Gastroesophageal sphincter (tissue), 4 donors: ENCODE data around the gene CATSPER4. TPM values are rescaled to one million over a fixed set of nuclear protein-coding genes. Genes with fewer than 3 reads are reported as not detected.

Experiments
- ATAC-seq: fragments of 150-250 bp; one replicate; pipeline ENCODE4 v1.9.1; 2016; ENCODE audit warnings: mild to moderate bottlenecking, moderate library complexity
- H3K27ac ChIP-seq, 4 donors: fragments of 200-600 bp; sonication (generic) in 3 of 4; 1 replicate in 3 of 4; 2 replicates in 1 of 4; pipeline ENCODE4 v1.5.1; 2016 to 2019
- H3K27me3 ChIP-seq: fragments of 200-600 bp; sonication (generic); one replicate; pipeline ENCODE4 v1.5.1; 2019
- H3K36me3 ChIP-seq, 2 donors: fragments of 200-600 bp; sonication (generic); one replicate each; pipeline ENCODE4 v1.5.1; 2019; ENCODE audit warnings: control low read depth in 1 of 2
- H3K4me1 ChIP-seq, 3 donors: fragments of 200-600 bp; sonication (generic); 1 replicate in 2 of 3; 2 replicates in 1 of 3; pipeline ENCODE4 v1.5.1; 2016 to 2019; ENCODE audit warnings: control low read depth in 2 of 3
- H3K4me3 ChIP-seq, 2 donors: fragments of 200-600 bp; sonication (generic); one replicate each; pipeline ENCODE4 v1.5.1; 2019; ENCODE audit warnings: mild to moderate bottlenecking in 1 of 2, moderate library complexity in 1 of 2
- H3K9me3 ChIP-seq, 3 donors: fragments of 200-600 bp; sonication (generic); one replicate each; pipeline ENCODE4 v1.5.1; 2017 to 2019; ENCODE audit warnings: control low read depth in 2 of 3
- EP300 ChIP-seq: sonication (generic); formaldehyde crosslinking; IDR thresholded peaks from one replicate; pipeline ENCODE4 v1.6.1; 2017; ENCODE audit warnings: antibody characterized with exemption, mild to moderate bottlenecking
- POLR2A ChIP-seq, 2 donors: fragments of 450-650 bp; IDR thresholded peaks; one replicate each; pipeline ENCODE4 v1.6.1; 2017; ENCODE audit warnings: antibody characterized with exemption in 2 of 2, mild to moderate bottlenecking in 2 of 2, moderate library complexity in 1 of 2
- POLR2AphosphoS5 ChIP-seq: sonication (generic); formaldehyde crosslinking; IDR thresholded peaks from one replicate; pipeline ENCODE4 v1.6.1; 2017; ENCODE audit warnings: antibody characterized with exemption
- WGBS, 2 donors: methylation state at CpG; one replicate each; pipeline ENCODE4 v1.1.5; 2018; ENCODE audit warnings: low coverage in 1 of 2; 5-methylcytosine and 5-hydroxymethylcytosine counted together
- total RNA-seq, 4 donors: library from RNA; depleted of rRNA; stranded (reverse); fragments of >200 nt; gene quantifications; one replicate each; pipeline ENCODE4 v1.1.0, GENCODE V29; 2016
- TF ChIP-seq, protein P1 (sequence below), 4 experiments: fragments of 200-600 bp in 2 of 4; fragments of 450-650 bp in 2 of 4; sonication (generic) in 1 of 4; IDR thresholded peaks; one replicate each; pipeline ENCODE4 v1.5.1; 2017 to 2019; ENCODE audit warnings: antibody characterized with exemption in 4 of 4, mild to moderate bottlenecking in 2 of 4, moderate library complexity in 2 of 4

CATSPER4 gene
- total RNA-seq, 4 donors from 2014 or later: not detected

GRCh38 chr1:26148887-26149286 lies 41.5 kb upstream of the CATSPER4 start:
- H3K36me3 ChIP-seq: no peaks in the 10 kb centered on the region
- no peaks in the 10 kb centered on the region for H3K9me3 ChIP-seq
- no peak for ATAC-seq
- peaks cover 40% of the 10 kb centered on the region for H3K27me3 ChIP-seq
- H3K4me3 ChIP-seq: no peak overlapping the region
- no peak overlapping the region for H3K27ac ChIP-seq
- peaks cover 0 to 8% (median 0%) of the 10 kb centered on the region in 3 donors for H3K4me1 ChIP-seq
- TF ChIP-seq POLR2A (IDR thresholded peaks at IDR 0.05) (no peak), POLR2AphosphoS5 (no peak), EP300 (no peak)
- TF ChIP-seq, protein P1, sequence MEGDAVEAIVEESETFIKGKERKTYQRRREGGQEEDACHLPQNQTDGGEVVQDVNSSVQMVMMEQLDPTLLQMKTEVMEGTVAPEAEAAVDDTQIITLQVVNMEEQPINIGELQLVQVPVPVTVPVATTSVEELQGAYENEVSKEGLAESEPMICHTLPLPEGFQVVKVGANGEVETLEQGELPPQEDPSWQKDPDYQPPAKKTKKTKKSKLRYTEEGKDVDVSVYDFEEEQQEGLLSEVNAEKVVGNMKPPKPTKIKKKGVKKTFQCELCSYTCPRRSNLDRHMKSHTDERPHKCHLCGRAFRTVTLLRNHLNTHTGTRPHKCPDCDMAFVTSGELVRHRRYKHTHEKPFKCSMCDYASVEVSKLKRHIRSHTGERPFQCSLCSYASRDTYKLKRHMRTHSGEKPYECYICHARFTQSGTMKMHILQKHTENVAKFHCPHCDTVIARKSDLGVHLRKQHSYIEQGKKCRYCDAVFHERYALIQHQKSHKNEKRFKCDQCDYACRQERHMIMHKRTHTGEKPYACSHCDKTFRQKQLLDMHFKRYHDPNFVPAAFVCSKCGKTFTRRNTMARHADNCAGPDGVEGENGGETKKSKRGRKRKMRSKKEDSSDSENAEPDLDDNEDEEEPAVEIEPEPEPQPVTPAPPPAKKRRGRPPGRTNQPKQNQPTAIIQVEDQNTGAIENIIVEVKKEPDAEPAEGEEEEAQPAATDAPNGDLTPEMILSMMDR (IDR thresholded peaks at IDR 0.05): no peak

DNA sequence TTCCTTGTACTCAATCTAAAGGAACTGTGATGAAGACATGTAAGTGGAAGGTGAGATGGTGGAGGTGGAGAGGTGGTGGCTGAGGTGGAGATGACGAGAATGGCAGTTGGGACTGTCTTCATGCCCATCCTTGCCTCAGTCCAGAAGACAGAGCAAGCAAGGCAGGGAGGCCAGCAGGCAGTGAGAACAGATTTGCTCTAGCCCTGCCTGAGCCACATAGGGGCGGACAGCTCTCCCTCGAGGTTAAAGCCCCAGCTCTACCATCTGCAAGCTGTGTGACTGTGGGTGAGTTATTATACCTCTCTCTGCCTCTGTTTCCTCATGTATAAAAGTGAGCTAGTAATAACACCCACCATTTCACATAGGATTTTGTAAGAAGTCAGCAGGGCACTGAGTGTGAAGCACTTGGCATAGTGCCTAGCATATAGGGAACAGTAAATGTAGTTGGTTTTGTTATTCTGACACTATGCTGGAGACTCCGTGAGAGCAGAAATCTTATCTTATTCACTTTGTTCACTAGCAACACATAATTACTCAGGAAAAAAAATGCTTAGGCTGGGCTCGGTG lies 36.4 kb upstream of the CATSPER4 start:
- no peak for ATAC-seq
- no peak overlapping the region for H3K4me3 ChIP-seq
- TF ChIP-seq POLR2A (IDR thresholded peaks at IDR 0.05): no peak
- TF ChIP-seq, protein P1 (IDR thresholded peaks at IDR 0.05): no peak
- TF ChIP-seq EP300: no peak
- TF ChIP-seq POLR2AphosphoS5: no peak
- no peaks in the 10 kb centered on the region for H3K4me1 ChIP-seq
- peaks cover 68% of the 10 kb centered on the region for H3K27me3 ChIP-seq
- WGBS, 2 donors: 63 to 67% methylated on average over 3 of the region's 5 CpGs
- H3K9me3 ChIP-seq: no peaks in the 10 kb centered on the region
- no peaks in the 10 kb centered on the region for H3K36me3 ChIP-seq
- no peak overlapping the region for H3K27ac ChIP-seq

DNA sequence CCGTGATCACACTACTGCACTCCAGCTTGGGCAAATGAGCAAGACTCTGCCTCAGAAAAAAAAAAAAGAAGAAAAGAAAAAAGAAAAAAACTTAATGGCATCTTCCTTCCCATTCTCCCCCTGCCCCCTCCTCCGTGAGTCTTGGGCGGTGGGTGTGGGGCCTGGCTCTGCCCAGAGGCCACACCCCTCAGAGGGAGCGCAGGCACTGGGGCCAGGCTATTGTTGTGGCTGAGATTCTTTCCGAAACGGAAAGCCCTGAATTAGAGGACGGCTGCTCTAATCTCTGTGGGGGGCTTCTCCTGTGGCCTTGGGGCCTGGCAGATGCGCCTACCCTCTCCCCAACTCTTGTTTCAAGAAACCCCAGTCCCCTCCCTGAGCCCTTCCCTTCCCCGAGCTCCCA lies 35.7 kb upstream of the CATSPER4 start:
- Histone ChIP-seq H3K27ac (peak overlapping the region in 3 of 4 donors; percentile 48 to 66 (median 63)), H3K36me3 (no peaks in the 10 kb centered on the region), H3K4me1 (no peaks in the 10 kb centered on the region), H3K9me3 (no peaks in the 10 kb centered on the region), H3K4me3 (peak overlapping the region in 1 of 2 donors; percentile 8), H3K27me3 (peaks cover 69% of the 10 kb centered on the region)
- 36 to 72% methylated on average over 6 to 7 of the region's 9 CpGs for WGBS, 2 donors
- TF ChIP-seq EP300 (no peak), POLR2AphosphoS5 (no peak), POLR2A (IDR thresholded peaks at IDR 0.05) (no peak)
- TF ChIP-seq, protein P1 (IDR thresholded peaks at IDR 0.05): no peak
- ATAC-seq: no peak

DNA sequence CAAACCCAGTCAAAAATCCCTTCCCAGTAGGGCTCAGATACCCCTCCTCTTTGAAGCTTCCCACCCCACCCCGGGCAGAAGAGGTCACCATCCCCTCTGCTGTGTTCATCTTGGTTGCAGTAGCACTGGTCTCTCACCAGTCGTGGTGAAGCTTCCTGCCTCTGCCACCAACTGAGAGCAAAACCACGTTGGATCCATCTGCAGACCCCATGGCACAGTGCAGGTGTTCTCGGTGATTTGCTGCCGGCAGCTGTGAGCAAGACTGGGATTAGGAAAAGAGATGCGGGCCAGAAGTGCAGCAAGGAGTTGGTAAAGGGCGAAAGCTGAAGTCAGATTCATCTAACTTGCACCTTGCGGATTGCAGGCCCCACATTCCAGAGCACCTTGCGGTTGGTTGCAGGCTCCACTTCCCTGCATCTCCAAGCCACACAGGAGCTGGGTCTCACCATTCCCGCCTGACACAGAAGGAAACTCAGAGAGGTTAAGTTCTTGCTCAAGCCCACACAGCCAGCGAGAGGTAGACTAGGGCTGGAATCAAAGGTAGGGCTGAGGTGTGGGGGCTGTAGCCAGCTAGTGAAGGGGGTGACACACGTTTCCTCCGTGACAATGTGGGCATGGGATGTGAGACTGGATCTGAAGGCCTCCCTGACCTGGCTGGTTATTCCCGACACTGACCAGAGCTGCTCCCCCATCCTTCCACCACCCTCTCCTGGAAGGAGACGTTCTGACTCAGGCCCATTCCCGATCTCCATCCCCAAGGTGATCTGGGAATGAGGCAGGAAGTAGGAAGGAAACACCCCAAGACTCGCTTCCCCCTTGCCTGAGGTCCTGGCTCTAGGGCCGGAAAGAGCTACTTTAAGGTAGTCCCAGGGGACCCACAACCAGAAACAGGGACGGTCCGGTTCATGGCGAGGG lies 34.8 kb upstream of the CATSPER4 start:
- peaks cover 0 to 2% (median 0%) of the 10 kb centered on the region in 3 donors for H3K4me1 ChIP-seq
- H3K27me3 ChIP-seq: peaks cover 61% of the 10 kb centered on the region
- peak overlapping the region in 3 of 4 donors; percentile 49 to 66 (median 63) for H3K27ac ChIP-seq
- H3K9me3 ChIP-seq: no peaks in the 10 kb centered on the region
- no peaks in the 10 kb centered on the region for H3K36me3 ChIP-seq
- WGBS, 2 donors: 42 to 75% methylated on average over 5 to 6 of the region's 21 CpGs
- TF ChIP-seq POLR2AphosphoS5 (peak; percentile 50), POLR2A (IDR thresholded peaks at IDR 0.05) (no peak)
- ATAC-seq: peak; percentile 54
- H3K4me3 ChIP-seq: peak overlapping the region in 1 of 2 donors; percentile 41

- Histone ChIP-seq H3K27me3 (peaks cover 58% of the 10 kb centered on the region), H3K36me3 (no peaks in the 10 kb centered on the region), H3K4me1 (peaks cover 0 to 10% (median 5%) of the 10 kb centered on the region in 3 donors), H3K27ac (peak overlapping the region in 3 of 4 donors; percentile 49 to 66 (median 63)), H3K4me3 (peak overlapping the region in 1 of 2 donors; percentile 41), H3K9me3 (no peaks in the 10 kb centered on the region)
- 42 to 47% methylated on average over 2 to 4 of the region's 12 CpGs for WGBS, 2 donors
- ATAC-seq: peak; percentile 14
- no peak for TF ChIP-seq POLR2A (IDR thresholded peaks at IDR 0.05)
- no peak for TF ChIP-seq EP300
- TF ChIP-seq, protein P1 (IDR thresholded peaks at IDR 0.05): no peak
- TF ChIP-seq POLR2AphosphoS5: no peak
Measured at GRCh38 chr1:26156285-26157038, 33.9 kb upstream of the CATSPER4 start.
